Measurements from ENCODE around the gene GTF3C4.

Gene GTF3C4

DNA sequence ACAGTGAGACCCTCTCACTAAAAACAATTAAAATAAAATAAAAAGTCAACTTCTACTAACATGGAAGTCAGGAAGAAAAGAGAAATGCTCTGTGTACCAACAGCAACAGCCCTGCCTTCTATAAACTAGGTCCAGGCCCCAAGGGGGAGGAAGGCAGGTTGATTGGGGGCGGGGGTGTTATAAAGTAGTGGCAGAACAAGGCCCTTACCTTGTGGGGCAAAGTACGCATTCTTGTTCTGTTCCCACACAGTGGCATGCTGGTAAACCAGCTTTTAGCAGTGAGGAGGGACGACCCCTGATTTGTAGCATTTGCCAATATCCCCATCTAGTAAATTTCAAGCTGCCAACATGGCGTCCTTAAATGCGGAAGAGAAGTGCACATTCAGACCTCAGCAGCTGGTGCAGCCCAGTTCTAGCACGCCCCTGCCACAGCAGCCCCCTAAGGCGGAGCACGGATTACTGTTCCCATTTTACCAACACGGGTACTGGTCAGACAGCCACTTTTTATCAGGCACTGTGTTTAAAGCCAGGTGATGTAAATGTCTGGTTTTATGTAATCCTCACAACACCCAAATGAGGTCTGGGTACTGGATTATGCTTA is 69.5 kb downstream of the GTF3C4 start:
- DNase-seq, result no peak

DNA sequence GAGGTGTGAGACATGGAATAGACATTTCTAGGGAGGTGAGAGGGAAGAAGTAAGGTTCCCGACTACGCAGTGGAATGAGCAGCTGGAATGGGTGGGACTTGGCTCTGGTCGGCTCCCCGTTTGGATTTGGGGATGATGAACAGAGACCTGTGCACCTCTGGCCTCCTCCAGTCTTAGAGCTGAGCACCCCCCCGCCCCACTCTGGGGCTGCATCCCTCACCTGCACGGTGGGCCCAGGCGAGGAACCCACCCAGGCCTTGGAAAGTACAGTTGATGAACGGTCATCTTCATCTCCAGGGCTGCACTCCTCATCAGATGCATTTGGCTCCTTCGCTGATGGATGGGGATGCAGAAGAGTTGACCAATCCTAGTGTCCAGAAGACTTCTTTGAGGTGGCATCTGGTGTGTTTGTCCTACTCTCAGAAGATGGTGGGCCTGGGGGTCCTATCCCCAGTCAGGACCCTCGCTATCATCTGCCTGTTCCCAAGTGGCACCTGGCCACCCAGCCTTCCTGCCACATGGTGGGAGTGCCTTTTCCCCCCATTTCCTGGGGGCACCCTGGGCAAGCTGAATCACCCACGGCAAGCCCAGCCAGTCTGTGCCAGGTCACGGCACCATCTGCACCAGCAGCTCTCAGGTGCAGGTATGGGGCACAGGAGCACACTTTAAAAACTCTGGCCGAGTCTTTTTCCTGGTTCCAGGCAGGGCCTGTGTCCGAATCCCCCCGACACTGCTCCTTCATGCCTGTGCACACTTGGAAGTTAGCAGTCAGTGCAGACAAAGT is 70.5 kb downstream of the GTF3C4 start:
- no peak for DNase-seq

DNA sequence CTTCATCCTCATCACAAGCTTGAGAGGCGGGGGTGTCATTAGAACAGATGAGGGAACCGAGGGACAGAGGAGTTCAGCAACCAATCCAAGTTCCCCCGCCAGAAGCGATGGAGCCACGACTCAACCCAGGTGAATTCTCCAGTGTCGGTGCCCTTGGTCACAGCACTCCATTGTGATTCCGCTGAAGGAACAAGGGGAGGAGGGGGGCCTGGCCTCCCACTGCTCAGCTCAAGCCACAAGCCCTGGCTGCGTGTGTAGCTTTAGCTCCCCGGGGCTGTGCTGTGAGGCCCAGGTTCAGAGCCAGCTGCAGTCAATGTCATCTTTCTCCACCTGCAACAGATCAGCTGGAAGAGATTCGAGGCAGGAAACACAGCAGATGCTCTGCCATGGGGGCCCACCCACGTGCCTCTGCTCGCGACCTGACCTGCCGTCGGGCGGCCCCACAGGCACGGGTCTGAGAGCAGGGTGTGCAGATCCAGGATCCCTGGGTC is 72.6 kb downstream of the GTF3C4 start:
- no peak for DNase-seq

DNA sequence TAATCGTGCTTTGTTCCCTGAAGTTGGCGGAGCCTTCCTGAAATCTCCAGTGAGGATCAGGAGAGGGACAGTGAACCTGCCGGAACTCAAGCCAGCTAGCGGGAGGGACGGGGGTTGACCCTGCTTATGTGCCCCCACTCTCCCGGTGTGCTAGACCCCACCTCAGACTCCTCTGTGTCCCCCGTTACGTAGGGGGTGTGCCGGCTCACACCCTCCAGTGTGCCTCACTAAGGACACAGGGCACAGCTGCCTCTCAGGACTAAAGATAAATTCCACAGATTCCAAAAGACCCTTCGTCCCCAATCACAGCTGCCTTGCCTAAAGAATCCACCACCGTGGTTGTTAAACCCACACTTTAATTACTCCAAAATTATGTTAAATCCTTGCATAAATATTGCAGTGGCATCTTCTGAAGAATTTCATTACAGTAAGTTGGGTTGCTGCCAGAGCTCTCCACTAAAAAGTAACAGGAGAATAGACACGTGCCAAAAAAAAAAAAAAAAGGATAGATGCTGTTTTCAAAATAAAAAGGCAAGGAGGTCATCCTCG is 73.7 kb downstream of the GTF3C4 start:
- no peak for DNase-seq

Data from SHP77 (cell line).